OCI-LY1 (cell line): Measurements from ENCODE around the gene TATDN2.

Experiments used
- H2AFZ ChIP-seq: fragments of 200-600 bp; sonication (generic), shearing (Covaris generic); 2 replicates; pipeline ENCODE4 v1.6.0; 2014; ENCODE audit warnings: antibody characterized with exemption, mild to moderate bottlenecking, low read length
- H3F3A ChIP-seq: fragments of 200-600 bp; sonication (generic), shearing (Covaris generic); 2 replicates; pipeline ENCODE4 v1.6.0; 2014; ENCODE audit warnings: mild to moderate bottlenecking, antibody characterized with exemption, low read length, moderate library complexity; ENCODE audit not compliant: insufficient read depth
- H3K27ac ChIP-seq: fragments of 200-600 bp; sonication (generic); 2 replicates; pipeline ENCODE4 v1.5.1; 2014; ENCODE audit warnings: low read length, mixed run types, mild to moderate bottlenecking, low read depth; ENCODE audit not compliant: poor library complexity, severe bottlenecking
- H3K27me3 ChIP-seq: fragments of 200-600 bp; sonication (generic); 2 replicates; pipeline ENCODE4 v1.6.0; 2014; ENCODE audit warnings: antibody characterized with exemption, mild to moderate bottlenecking, low read length, moderate library complexity; ENCODE audit not compliant: insufficient read depth
- H3K36me3 ChIP-seq: fragments of 200-600 bp; sonication (generic); 2 replicates; pipeline ENCODE4 v1.6.1; 2014; ENCODE audit warnings: mild to moderate bottlenecking, antibody characterized with exemption, low read length, moderate library complexity, mixed read lengths; ENCODE audit not compliant: insufficient read depth
- H3K4me1 ChIP-seq: fragments of 200-600 bp; sonication (generic); 2 replicates; pipeline ENCODE4 v1.5.1; 2014; ENCODE audit warnings: mild to moderate bottlenecking, low read length, moderate library complexity; ENCODE audit not compliant: insufficient read depth, severe bottlenecking
- H3K4me2 ChIP-seq: fragments of 200-600 bp; sonication (generic), shearing (Covaris generic); 2 replicates; pipeline ENCODE4 v1.6.1; 2014; ENCODE audit warnings: low read length
- H3K4me3 ChIP-seq: fragments of 200-600 bp; sonication (generic); 2 replicates; pipeline ENCODE4 v1.5.1; 2014; ENCODE audit warnings: low read length, low read depth, mild to moderate bottlenecking, mixed read lengths; ENCODE audit not compliant: poor library complexity, severe bottlenecking
- H3K79me2 ChIP-seq: fragments of 200-600 bp; shearing (Covaris generic); 2 replicates; pipeline ENCODE4 v1.6.1; 2016; ENCODE audit warnings: mixed run types, low read length, mixed read lengths; ENCODE audit not compliant: insufficient read depth
- H3K9ac ChIP-seq: fragments of 200-600 bp; sonication (generic), shearing (Covaris generic); 2 replicates; pipeline ENCODE4 v1.6.1; 2014; ENCODE audit warnings: mild to moderate bottlenecking, low read length, mixed read lengths
- H3K9me2 ChIP-seq: fragments of 200-600 bp; sonication (generic), shearing (Covaris generic); 2 replicates; pipeline ENCODE4 v1.6.1; 2014; ENCODE audit warnings: low read depth, mild to moderate bottlenecking, low read length, mixed read lengths
- H3K9me3 ChIP-seq: fragments of 200-600 bp; shearing (Covaris generic); 2 replicates; pipeline ENCODE4 v1.6.1; 2014; ENCODE audit warnings: low read length, mixed read lengths
- H4K20me1 ChIP-seq: fragments of 200-600 bp; sonication (generic), shearing (Covaris generic); 2 replicates; pipeline ENCODE4 v1.6.0; 2016; ENCODE audit warnings: mild to moderate bottlenecking, low read length; ENCODE audit not compliant: insufficient read depth
- EZH2 ChIP-seq: fragments of 200-600 bp; sonication (generic), shearing (Covaris generic); IDR thresholded peaks from 2 replicates; pipeline ENCODE4 v1.8.0; 2017; ENCODE audit warnings: borderline replicate concordance, mixed run types, mild to moderate bottlenecking, antibody characterized with exemption, low read length, moderate library complexity, mixed read lengths
- TF ChIP-seq, protein P1 (sequence below): fragments of 200-600 bp; sonication (generic), shearing (Covaris generic); IDR thresholded peaks from 2 replicates; pipeline ENCODE4 v1.5.1; 2017; ENCODE audit warnings: mild to moderate bottlenecking, antibody characterized with exemption, low read length, moderate library complexity, mixed read lengths

The TATDN2 gene

GRCh38 chr3:10228248-10228950, 19.9 kb upstream of the TATDN2 start:
- Histone ChIP-seq H2AFZ (no peak overlapping the region), H4K20me1 (no peaks in the 10 kb centered on the region), H3F3A (peaks cover 5% of the 10 kb centered on the region; the same call in 1 of the 2 replicates), H3K9me2 (no peaks in the 10 kb centered on the region), H3K9ac (no peak overlapping the region), H3K4me2 (no peak overlapping the region), H3K27me3 (no peaks in the 10 kb centered on the region), H3K4me1 (peaks cover 36% of the 10 kb centered on the region), H3K9me3 (no peaks in the 10 kb centered on the region), H3K27ac (peak overlapping the region; percentile 20), H3K36me3 (peaks cover 39% of the 10 kb centered on the region), H3K4me3 (no peak overlapping the region), H3K79me2 (no peaks in the 10 kb centered on the region)
- no peak for TF ChIP-seq EZH2
- TF ChIP-seq, protein P1, sequence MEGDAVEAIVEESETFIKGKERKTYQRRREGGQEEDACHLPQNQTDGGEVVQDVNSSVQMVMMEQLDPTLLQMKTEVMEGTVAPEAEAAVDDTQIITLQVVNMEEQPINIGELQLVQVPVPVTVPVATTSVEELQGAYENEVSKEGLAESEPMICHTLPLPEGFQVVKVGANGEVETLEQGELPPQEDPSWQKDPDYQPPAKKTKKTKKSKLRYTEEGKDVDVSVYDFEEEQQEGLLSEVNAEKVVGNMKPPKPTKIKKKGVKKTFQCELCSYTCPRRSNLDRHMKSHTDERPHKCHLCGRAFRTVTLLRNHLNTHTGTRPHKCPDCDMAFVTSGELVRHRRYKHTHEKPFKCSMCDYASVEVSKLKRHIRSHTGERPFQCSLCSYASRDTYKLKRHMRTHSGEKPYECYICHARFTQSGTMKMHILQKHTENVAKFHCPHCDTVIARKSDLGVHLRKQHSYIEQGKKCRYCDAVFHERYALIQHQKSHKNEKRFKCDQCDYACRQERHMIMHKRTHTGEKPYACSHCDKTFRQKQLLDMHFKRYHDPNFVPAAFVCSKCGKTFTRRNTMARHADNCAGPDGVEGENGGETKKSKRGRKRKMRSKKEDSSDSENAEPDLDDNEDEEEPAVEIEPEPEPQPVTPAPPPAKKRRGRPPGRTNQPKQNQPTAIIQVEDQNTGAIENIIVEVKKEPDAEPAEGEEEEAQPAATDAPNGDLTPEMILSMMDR: no peak

- TF ChIP-seq EZH2: no peak
- TF ChIP-seq, protein P1: no peak
- H3K36me3 ChIP-seq: peaks cover 50% of the 10 kb centered on the region
- no peaks in the 10 kb centered on the region for H3K27me3 ChIP-seq
- no peak overlapping the region for H3K4me2 ChIP-seq
- no peaks in the 10 kb centered on the region for H3K9me2 ChIP-seq
- no peaks in the 10 kb centered on the region for H3K79me2 ChIP-seq
- H3K9ac ChIP-seq: no peak overlapping the region
- H3F3A ChIP-seq: peaks cover 5% of the 10 kb centered on the region; the same call in 1 of the 2 replicates
- H3K27ac ChIP-seq: no peak overlapping the region
- no peak overlapping the region for H3K4me3 ChIP-seq
- no peak overlapping the region for H2AFZ ChIP-seq
- no peaks in the 10 kb centered on the region for H4K20me1 ChIP-seq
- H3K4me1 ChIP-seq: peaks cover 25% of the 10 kb centered on the region
- no peaks in the 10 kb centered on the region for H3K9me3 ChIP-seq
Measured at GRCh38 chr3:10229576-10229975, 18.7 kb upstream of the TATDN2 start.

- Histone ChIP-seq H3K9me3 (no peaks in the 10 kb centered on the region), H3K79me2 (no peaks in the 10 kb centered on the region), H3F3A (no peaks in the 10 kb centered on the region), H2AFZ (no peak overlapping the region), H3K36me3 (peaks cover 73% of the 10 kb centered on the region), H3K9ac (no peak overlapping the region), H3K27ac (no peak overlapping the region), H3K27me3 (no peaks in the 10 kb centered on the region), H3K4me3 (no peak overlapping the region), H3K9me2 (no peaks in the 10 kb centered on the region), H3K4me1 (no peaks in the 10 kb centered on the region), H3K4me2 (no peak overlapping the region), H4K20me1 (no peaks in the 10 kb centered on the region)
- no peak for TF ChIP-seq EZH2
- TF ChIP-seq, protein P1: no peak
Measured at GRCh38 chr3:10232137-10232536, 16.1 kb upstream of the TATDN2 start.
